RWPE2 (cell line): ENCODE data around the gene ISG20L2.

Experiments used
- ATAC-seq: fragments of 200-7000 bp; cut with Tn5 transposase; 3 replicates; pipeline ENCODE4 v1.9.1; 2021; ENCODE audit warnings: low read depth
- DNase-seq: peaks from one replicate; pipeline ENCODE4 v3.0.0-alpha.2; 2020; ENCODE audit warnings: low spot score
- H3K27ac ChIP-seq: fragments of 450-650 bp; 2 replicates; pipeline ENCODE4 v1.5.1; 2017; ENCODE audit warnings: mild to moderate bottlenecking; ENCODE audit not compliant: poor library complexity, severe bottlenecking
- H3K27me3 ChIP-seq: fragments of 250-450 bp; sonication (Bioruptor Pico); 2 replicates; pipeline ENCODE4 v1.5.1; 2021; ENCODE audit warnings: mild to moderate bottlenecking, moderate library complexity; ENCODE audit not compliant: insufficient read depth, poor library complexity, severe bottlenecking
- H3K36me3 ChIP-seq: fragments of 250-450 bp; sonication (Bioruptor Pico); 2 replicates; pipeline ENCODE4 v1.5.1; 2020; ENCODE audit warnings: low read depth, mild to moderate bottlenecking, moderate library complexity
- H3K4me1 ChIP-seq: fragments of 250-450 bp; sonication (Bioruptor Pico); 2 replicates; pipeline ENCODE4 v1.5.1; 2021; ENCODE audit warnings: mild to moderate bottlenecking, moderate library complexity; ENCODE audit not compliant: insufficient read depth, poor library complexity, severe bottlenecking
- H3K4me3 ChIP-seq: fragments of 250-450 bp; sonication (Bioruptor Pico); 2 replicates; pipeline ENCODE4 v1.5.1; 2021; ENCODE audit warnings: mild to moderate bottlenecking, moderate library complexity; ENCODE audit not compliant: severe bottlenecking
- H3K9me3 ChIP-seq: fragments of 250-450 bp; sonication (Bioruptor Pico); 2 replicates; pipeline ENCODE4 v1.5.1; 2021; ENCODE audit warnings: mild to moderate bottlenecking, moderate library complexity; ENCODE audit not compliant: severe bottlenecking
- TF ChIP-seq, protein P1 (sequence below): fragments of 450-650 bp; IDR thresholded peaks from one replicate; pipeline ENCODE4 v1.5.1; 2017; ENCODE audit warnings: mild to moderate bottlenecking, moderate library complexity; ENCODE audit not compliant: poor library complexity, severe bottlenecking

ISG20L2 gene

DNA sequence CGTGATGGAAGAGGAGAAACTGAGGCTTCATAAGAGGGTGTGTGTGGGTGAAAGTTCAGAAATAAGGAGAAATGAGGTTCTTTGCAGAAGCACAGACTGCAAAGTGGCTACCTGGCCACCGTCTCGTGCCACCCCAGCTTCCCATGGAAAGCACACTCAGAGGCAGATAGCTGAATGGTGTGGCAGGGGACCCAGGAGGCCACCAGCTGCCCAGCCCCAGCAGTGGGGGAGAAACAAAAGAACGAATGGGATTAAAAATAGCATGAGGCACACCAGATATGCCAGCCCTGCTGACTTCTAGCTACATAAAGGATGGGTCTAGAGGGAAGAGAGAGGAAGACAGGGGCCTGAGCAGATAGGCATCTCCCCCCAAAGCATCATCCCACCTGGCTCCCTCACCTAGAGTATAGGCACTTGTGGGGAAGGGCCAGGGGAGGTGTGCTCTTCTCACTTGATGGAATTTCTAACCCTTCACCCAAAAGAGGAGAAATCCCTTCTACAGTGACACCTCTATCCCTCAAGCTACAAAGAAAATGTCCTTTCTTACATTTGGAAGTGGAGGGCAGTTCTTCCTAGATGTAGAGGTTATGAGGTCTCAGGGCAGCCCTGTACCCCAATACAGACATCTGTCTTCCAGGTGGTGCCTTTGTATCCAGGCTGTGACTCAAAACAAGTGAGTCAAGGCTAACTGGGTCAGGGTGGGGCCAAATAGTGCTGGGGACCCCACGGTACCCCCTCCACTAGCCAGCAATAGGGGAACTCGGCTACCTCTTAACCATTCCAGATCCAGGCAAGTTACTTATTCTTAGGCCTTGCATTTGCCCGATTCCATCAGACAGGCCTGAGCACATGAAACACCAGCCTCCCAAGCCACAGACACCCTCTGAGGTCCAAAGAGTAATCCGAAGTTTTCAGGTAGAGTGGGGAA lies 19.4 kb upstream of the ISG20L2 start:
- TF ChIP-seq, protein P1, sequence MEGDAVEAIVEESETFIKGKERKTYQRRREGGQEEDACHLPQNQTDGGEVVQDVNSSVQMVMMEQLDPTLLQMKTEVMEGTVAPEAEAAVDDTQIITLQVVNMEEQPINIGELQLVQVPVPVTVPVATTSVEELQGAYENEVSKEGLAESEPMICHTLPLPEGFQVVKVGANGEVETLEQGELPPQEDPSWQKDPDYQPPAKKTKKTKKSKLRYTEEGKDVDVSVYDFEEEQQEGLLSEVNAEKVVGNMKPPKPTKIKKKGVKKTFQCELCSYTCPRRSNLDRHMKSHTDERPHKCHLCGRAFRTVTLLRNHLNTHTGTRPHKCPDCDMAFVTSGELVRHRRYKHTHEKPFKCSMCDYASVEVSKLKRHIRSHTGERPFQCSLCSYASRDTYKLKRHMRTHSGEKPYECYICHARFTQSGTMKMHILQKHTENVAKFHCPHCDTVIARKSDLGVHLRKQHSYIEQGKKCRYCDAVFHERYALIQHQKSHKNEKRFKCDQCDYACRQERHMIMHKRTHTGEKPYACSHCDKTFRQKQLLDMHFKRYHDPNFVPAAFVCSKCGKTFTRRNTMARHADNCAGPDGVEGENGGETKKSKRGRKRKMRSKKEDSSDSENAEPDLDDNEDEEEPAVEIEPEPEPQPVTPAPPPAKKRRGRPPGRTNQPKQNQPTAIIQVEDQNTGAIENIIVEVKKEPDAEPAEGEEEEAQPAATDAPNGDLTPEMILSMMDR = peak; percentile 10
- peaks cover 29% of the 10 kb centered on the region for H3K4me1 ChIP-seq
- peak overlapping the region; percentile 98 for H3K27ac ChIP-seq
- peaks cover 47% of the 10 kb centered on the region for H3K36me3 ChIP-seq
- DNase-seq (no peak), ATAC-seq (peak; percentile 6)
- no peaks in the 10 kb centered on the region for H3K27me3 ChIP-seq
- H3K4me3 ChIP-seq = peak overlapping the region; percentile 67
- H3K9me3 ChIP-seq = no peaks in the 10 kb centered on the region

DNA sequence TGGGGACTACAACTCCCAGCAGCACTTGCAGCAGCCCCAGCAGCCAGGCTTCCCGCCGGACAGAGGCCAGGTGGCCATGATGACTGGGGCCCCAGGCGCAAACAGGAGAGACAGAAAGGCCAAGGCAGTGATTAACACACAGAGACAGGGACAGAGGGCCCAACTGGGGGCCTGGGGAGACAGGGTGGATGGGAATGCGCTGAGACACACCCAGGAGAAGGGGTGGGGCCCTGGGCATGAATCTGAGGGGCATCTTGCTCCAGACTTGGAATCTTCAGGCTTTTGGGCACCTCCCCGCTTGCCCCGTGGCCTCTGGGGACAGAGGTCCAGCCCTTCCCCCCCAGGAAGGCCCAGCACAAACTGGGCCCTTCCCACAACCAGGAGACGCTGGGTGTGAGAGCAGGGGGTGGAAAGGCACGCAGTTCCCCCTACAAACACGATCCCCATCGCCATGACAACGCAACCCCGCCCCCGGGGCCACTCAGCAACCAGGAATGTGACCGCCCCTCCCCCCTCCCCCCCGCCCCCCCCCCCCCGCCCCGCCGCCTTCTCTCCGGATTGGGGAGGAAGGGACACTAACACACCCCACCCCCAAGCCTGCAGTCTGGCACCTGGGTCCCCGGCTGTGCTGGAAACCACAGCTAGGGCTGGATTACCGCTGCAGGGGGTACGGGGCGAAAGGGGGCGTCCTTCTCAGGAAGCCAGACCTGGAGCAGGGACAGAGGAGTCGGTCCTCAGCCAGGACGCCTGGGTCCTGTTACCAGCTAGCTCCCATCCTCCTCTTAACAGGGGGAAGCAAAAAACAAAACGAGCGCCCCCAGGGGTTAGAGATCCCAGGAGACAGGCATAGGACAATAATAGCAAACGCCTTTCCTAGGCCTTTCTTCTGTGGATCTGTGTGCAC lies 18.4 kb upstream of the ISG20L2 start:
- Histone ChIP-seq H3K9me3 (no peaks in the 10 kb centered on the region), H3K4me1 (peaks cover 27% of the 10 kb centered on the region), H3K27me3 (no peaks in the 10 kb centered on the region), H3K36me3 (peaks cover 49% of the 10 kb centered on the region), H3K27ac (peak overlapping the region; percentile 98), H3K4me3 (peak overlapping the region; percentile 67)
- ATAC-seq = peak; percentile 47
- TF ChIP-seq, protein P1 = peak; percentile 30
- peak; percentile 95 for DNase-seq

- ATAC-seq (no peak), DNase-seq (no peak)
- Histone ChIP-seq H3K4me3 (peak overlapping the region; percentile 67), H3K9me3 (no peaks in the 10 kb centered on the region), H3K4me1 (peaks cover 27% of the 10 kb centered on the region), H3K27ac (peak overlapping the region; percentile 98), H3K27me3 (no peaks in the 10 kb centered on the region), H3K36me3 (peaks cover 49% of the 10 kb centered on the region)
- TF ChIP-seq, protein P1 = no peak
Observed at GRCh38 chr1:156746406-156746727, 17.8 kb upstream of the ISG20L2 start.

DNA sequence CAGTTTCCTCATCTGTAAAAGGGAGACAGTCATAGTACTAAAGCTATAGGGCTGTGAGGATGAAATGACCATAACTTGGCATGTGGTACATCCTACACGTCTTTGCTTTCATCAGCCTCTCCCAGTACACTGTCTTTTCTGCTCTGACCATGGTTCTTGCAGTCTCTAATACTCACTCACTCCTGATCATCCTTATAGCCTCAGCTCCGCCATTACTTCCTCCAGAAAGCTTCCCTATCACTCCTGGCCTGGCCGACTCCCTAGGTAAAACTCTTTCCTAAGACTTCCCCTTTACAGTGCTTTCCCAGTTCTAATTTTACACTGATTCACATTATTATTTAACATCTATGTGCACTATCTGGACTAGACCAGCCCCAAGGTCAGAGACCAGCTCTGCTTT lies 17.3 kb upstream of the ISG20L2 start:
- no peak for DNase-seq
- H3K4me3 ChIP-seq = peak overlapping the region; percentile 67
- peaks cover 49% of the 10 kb centered on the region for H3K36me3 ChIP-seq
- H3K27me3 ChIP-seq = no peaks in the 10 kb centered on the region
- TF ChIP-seq, protein P1 = no peak
- H3K4me1 ChIP-seq = peaks cover 27% of the 10 kb centered on the region
- ATAC-seq = no peak
- H3K27ac ChIP-seq = peak overlapping the region; percentile 98
- H3K9me3 ChIP-seq = no peaks in the 10 kb centered on the region
